ENCODE results near the gene DDAH1.

The DDAH1 gene

GRCh38 chr1:85330214-85330631 is 134.7 kb downstream of the DDAH1 start:
- CTCF ChIA-PET = interaction anchor here (1.1 to 2.5 kb wide), 6 partner anchors 8 to 144 kb away, joined by 3 to 14 read pairs (median 4); no protein-coding TSS in a partner anchor
- peak; percentile 90 for DNase-seq (ENCODE audit: low read depth, low spot score)
- POLR2A ChIA-PET = interaction anchor here (0.7 to 3.6 kb wide), 15 partner anchors 9 to 283 kb away, joined by 3 to 45 read pairs (median 6); partner anchors contain the start of genes BCL10, CCN1 and DDAH1
- H3K4me3 ChIP-seq (ENCODE audit: low read depth, low read length) = no peak overlapping the region
- TF ChIP-seq CTCF (IDR thresholded peaks at IDR 0.05; ENCODE audit: insufficient read depth, low read length, missing control alignments) = no peak

- ChIA-PET POLR2A (interaction anchor here (0.6 to 3.6 kb wide), 6 partner anchors 15 to 364 kb away, joined by 3 to 45 read pairs (median 10); partner anchors contain the start of gene CCN1), CTCF (interaction anchor here (1.4 to 2.5 kb wide), 3 partner anchors 10 to 20 kb away, joined by 5 to 14 read pairs (median 6); no protein-coding TSS in a partner anchor)
- peak; percentile 95 for DNase-seq (ENCODE audit: low read depth, low spot score)
- no peak for TF ChIP-seq CTCF (IDR thresholded peaks at IDR 0.05; ENCODE audit: insufficient read depth, low read length, missing control alignments)
- no peak overlapping the region for H3K4me3 ChIP-seq (ENCODE audit: low read depth, low read length)
Measured at GRCh38 chr1:85328713-85329397, 136.1 kb downstream of the DDAH1 start.

- POLR2A ChIA-PET = no interaction called here
- CTCF ChIA-PET = interaction anchor here (1.1 kb wide), 1 partner anchor 20 kb away, joined by 3 read pairs; no protein-coding TSS in a partner anchor
Measured at GRCh38 chr1:85327759-85328158, 137.2 kb downstream of the DDAH1 start.

GRCh38 chr1:85326851-85327250 is 138.1 kb downstream of the DDAH1 start:
- no peak overlapping the region for H3K4me3 ChIP-seq (ENCODE audit: low read depth, low read length)
- no peak for TF ChIP-seq CTCF (IDR thresholded peaks at IDR 0.05; ENCODE audit: insufficient read depth, low read length, missing control alignments)
- no peak for DNase-seq (ENCODE audit: low read depth, low spot score)
- ChIA-PET CTCF (interaction anchor here (0.8 to 1.1 kb wide), 2 partner anchors 19 to 68 kb away, joined by 3 read pairs; no protein-coding TSS in a partner anchor), POLR2A (no interaction called here)

More at GRCh38 chr1:85327759-85328158, 137.2 kb downstream of the DDAH1 start:
- H3K4me3 ChIP-seq (ENCODE audit: low read depth, low read length) = no peak overlapping the region
- DNase-seq (ENCODE audit: low read depth, low spot score) = no peak
- no peak for TF ChIP-seq CTCF (IDR thresholded peaks at IDR 0.05; ENCODE audit: insufficient read depth, low read length, missing control alignments)

- POLR2A ChIA-PET = no interaction called here
- CTCF ChIA-PET = interaction anchor here (0.8 kb wide), 1 partner anchor 68 kb away, joined by 3 read pairs; no protein-coding TSS in a partner anchor
- no peak for DNase-seq (ENCODE audit: low read depth, low spot score)
- no peak for TF ChIP-seq CTCF (IDR thresholded peaks at IDR 0.05; ENCODE audit: insufficient read depth, low read length, missing control alignments)
- H3K4me3 ChIP-seq (ENCODE audit: low read depth, low read length) = no peak overlapping the region
Measured at GRCh38 chr1:85326336-85326735, 138.6 kb downstream of the DDAH1 start.

GRCh38 chr1:85325920-85326319 is 139.0 kb downstream of the DDAH1 start:
- TF ChIP-seq CTCF (IDR thresholded peaks at IDR 0.05; ENCODE audit: insufficient read depth, low read length, missing control alignments) = no peak

More at GRCh38 chr1:85325920-85326319, 139.0 kb downstream of the DDAH1 start:
- no peak overlapping the region for H3K4me3 ChIP-seq (ENCODE audit: low read depth, low read length)
- CTCF ChIA-PET = no interaction called here
- DNase-seq (ENCODE audit: low read depth, low spot score) = no peak
- POLR2A ChIA-PET = no interaction called here
